HEK293 (cell line): ENCODE results near the gene HK3.

ENCODE experiments used
- ZNF24 ChIP-seq: fragments of 450-650 bp; formaldehyde crosslinking; IDR thresholded peaks from 2 replicates; pipeline ENCODE4 v1.5.1; 2016; ENCODE audit warnings: missing biosample characterization, missing genetic modification characterization
- TF ChIP-seq, protein P1 (sequence below): fragments of 450-650 bp; formaldehyde crosslinking; IDR thresholded peaks from 2 replicates; pipeline ENCODE4 v1.5.1; 2017; ENCODE audit warnings: missing biosample characterization, missing genetic modification characterization
- TF ChIP-seq, protein P2 (sequence below): fragments of 450-650 bp; formaldehyde crosslinking; IDR thresholded peaks from 2 replicates; pipeline ENCODE4 v1.5.1; 2016; ENCODE audit warnings: missing biosample characterization, missing genetic modification characterization

DNA sequence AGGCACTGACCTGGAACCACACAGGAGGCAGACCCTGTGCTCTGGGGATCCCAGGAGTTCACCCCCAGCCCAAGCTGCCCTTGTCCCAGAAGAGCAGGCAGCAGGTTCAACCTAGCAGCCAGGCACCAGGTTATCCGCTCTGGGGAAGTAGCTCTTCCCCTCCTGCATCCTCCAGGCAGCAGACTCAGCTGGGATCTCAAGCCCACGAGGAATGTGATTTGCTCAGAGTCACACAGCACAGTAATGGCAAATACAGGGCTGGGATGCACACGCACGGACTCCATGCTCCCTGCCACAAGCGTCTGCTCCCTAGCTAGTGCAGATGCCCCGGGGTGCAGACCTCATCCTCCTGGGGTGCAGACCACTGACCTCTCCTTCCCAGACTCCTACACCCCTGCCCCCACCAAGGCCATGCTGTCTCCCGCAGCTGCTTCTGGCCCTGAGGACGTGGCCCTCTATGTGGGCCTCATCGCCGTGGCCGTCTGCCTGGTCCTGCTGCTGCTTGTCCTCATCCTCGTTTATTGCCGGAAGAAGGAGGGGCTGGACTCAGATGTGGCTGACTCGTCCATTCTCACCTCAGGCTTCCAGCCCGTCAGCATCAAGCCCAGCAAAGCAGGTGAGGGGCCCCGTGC, 25.5 kb downstream of the HK3 start:
- TF ChIP-seq, protein P1, sequence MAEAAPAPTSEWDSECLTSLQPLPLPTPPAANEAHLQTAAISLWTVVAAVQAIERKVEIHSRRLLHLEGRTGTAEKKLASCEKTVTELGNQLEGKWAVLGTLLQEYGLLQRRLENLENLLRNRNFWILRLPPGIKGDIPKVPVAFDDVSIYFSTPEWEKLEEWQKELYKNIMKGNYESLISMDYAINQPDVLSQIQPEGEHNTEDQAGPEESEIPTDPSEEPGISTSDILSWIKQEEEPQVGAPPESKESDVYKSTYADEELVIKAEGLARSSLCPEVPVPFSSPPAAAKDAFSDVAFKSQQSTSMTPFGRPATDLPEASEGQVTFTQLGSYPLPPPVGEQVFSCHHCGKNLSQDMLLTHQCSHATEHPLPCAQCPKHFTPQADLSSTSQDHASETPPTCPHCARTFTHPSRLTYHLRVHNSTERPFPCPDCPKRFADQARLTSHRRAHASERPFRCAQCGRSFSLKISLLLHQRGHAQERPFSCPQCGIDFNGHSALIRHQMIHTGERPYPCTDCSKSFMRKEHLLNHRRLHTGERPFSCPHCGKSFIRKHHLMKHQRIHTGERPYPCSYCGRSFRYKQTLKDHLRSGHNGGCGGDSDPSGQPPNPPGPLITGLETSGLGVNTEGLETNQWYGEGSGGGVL (tag by site-specific recombination): no peak
- TF ChIP-seq ZNF24 (tag by site-specific recombination): no peak
- TF ChIP-seq, protein P2, sequence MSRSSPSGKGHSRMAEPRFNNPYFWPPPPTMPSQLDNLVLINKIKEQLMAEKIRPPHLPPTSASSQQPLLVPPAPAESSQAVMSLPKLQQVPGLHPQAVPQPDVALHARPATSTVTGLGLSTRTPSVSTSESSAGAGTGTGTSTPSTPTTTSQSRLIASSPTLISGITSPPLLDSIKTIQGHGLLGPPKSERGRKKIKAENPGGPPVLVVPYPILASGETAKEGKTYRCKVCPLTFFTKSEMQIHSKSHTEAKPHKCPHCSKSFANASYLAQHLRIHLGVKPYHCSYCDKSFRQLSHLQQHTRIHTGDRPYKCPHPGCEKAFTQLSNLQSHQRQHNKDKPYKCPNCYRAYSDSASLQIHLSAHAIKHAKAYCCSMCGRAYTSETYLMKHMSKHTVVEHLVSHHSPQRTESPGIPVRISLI (tag by site-specific recombination): no peak
